ENCODE results near the gene GPX4. TPM values are rescaled to one million over a fixed set of nuclear protein-coding genes. Genes with fewer than 3 reads are reported as not detected.

GPX4 gene
- total and polyA plus RNA-seq, 2 donors (not counting 3 experiments of a cell fraction or from before 2014, with no cell fraction given): 469 to 1,136 TPM

GRCh38 chr19:1115646-1116420 is 12.0 kb downstream of the GPX4 start:
- POLR2A ChIA-PET: no interaction called here
- Histone ChIP-seq H4K20me1 (replicated peaks; ENCODE audit: control insufficient read depth, extremely low read depth, insufficient read depth, low read length) (no peaks in the 10 kb centered on the region), H3K4me3 (replicated peaks in 1 of 3; ENCODE audit: insufficient read depth in 1 of 3, low read depth in 1 of 3, low read length in 3 of 3) (no peak overlapping the region), H3K4me1 (ENCODE audit: control insufficient read depth, extremely low read depth, insufficient read depth, low read length) (peaks cover 5% of the 10 kb centered on the region), H3K36me3 (ENCODE audit: control insufficient read depth in 2 of 2, extremely low read depth in 1 of 2, insufficient read depth in 2 of 2, low read length in 2 of 2) (peaks cover 12 to 49% of the 10 kb centered on the region in 2 experiments), H3K27ac (ENCODE audit: insufficient read depth, low read depth, low read length) (no peak overlapping the region), H3K79me2 (ENCODE audit: control insufficient read depth, insufficient read depth, low read length) (no peaks in the 10 kb centered on the region), H3K4me2 (ENCODE audit: insufficient read depth, low read length) (no peak overlapping the region), H3K9ac (replicated peaks; ENCODE audit: extremely low read depth, insufficient read depth, low read length) (no peak overlapping the region), H3K27me3 (ENCODE audit: control insufficient read depth in 2 of 2, insufficient read depth in 2 of 2, low read length in 2 of 2) (no peaks in the 10 kb centered on the region), H3K9me1 (replicated peaks; ENCODE audit: control insufficient read depth, extremely low read depth, insufficient read depth, low read length) (no peaks in the 10 kb centered on the region), H3K9me3 (replicated peaks; ENCODE audit: control insufficient read depth, insufficient read depth, low read length) (no peaks in the 10 kb centered on the region), H2AFZ (ENCODE audit: low read depth, low read length) (no peak overlapping the region)
- no peak for FAIRE-seq
- no peak for TF ChIP-seq MYC (IDR thresholded peaks at IDR 0.05; ENCODE audit: low read depth, low read length)
- CTCF ChIA-PET: no interaction called here
- DNase-seq (ENCODE audit: low read depth, low spot score): no peak
- intact Hi-C loops (cut with micrococcal nuclease) (no loop called here), dilution Hi-C loops (cut with MboI; ENCODE audit: extremely low pct_ligation_motif_present, low sequenced_read_pairs) (no loop called here)
- BruUV-seq (replicated peaks): no TSS peak

DNA sequence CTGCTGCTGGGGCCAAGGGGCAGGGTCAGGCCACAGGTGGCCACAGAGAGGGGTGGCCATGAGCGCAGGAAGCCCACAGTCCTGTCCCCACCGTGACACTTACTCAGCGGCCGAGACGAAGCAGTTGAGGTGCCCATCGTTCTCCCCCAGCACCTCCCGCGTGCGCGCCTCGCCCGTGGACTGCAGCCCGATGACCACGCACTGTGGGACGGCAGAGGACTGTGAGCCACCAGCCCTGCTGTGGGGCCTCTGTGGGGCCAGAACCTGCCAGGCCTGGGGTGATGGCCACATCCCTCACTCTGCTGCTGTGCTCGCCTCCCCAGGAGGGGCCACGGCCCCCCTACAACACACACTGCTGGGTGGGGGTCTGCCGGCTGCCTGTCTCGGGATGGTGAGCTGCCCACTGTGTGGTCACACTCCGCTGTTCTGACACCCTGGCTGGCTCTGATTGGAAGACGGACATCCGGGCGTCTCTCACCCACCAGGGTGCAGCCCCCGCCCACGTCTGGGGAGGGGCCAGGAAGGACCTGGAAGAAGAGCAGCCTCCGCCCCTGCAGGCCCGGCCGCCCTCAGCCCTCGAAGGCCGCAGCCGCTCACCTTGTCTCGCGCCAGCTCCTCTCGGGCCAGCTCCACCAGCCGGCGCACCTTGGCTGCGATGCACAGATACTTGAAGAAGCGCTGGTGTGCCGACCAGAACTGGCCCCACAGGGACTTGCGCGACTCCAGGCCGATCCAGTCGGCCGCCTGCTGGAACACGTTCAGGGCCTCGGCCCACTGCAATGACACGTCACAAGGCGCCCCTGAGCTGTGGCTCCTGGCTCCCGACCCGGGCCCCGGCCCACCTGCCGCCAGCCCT is 13.2 kb downstream of the GPX4 start:
- H3K4me3 ChIP-seq (replicated peaks in 1 of 3; ENCODE audit: insufficient read depth in 1 of 3, low read depth in 1 of 3, low read length in 3 of 3): no peak overlapping the region
- no peaks in the 10 kb centered on the region for H3K9me3 ChIP-seq (replicated peaks; ENCODE audit: control insufficient read depth, insufficient read depth, low read length)
- no peaks in the 10 kb centered on the region for H3K9me1 ChIP-seq (replicated peaks; ENCODE audit: control insufficient read depth, extremely low read depth, insufficient read depth, low read length)
- no peak overlapping the region for H3K27ac ChIP-seq (ENCODE audit: insufficient read depth, low read depth, low read length)
- H3K9ac ChIP-seq (replicated peaks; ENCODE audit: extremely low read depth, insufficient read depth, low read length): no peak overlapping the region
- H3K4me1 ChIP-seq (ENCODE audit: control insufficient read depth, extremely low read depth, insufficient read depth, low read length): peaks cover 5% of the 10 kb centered on the region
- no peak for TF ChIP-seq EZH2 (IDR thresholded peaks at IDR 0.05; ENCODE audit: borderline replicate concordance, low read depth, low read length, severe bottlenecking)
- TF ChIP-seq POLR2AphosphoS5 (IDR thresholded peaks at IDR 0.05; ENCODE audit: insufficient read depth, low read depth, low read length): no peak
- dilution Hi-C loops (cut with MboI; ENCODE audit: extremely low pct_ligation_motif_present, low sequenced_read_pairs) (no loop called here), intact Hi-C loops (cut with micrococcal nuclease) (no loop called here)
- H4K20me1 ChIP-seq (replicated peaks; ENCODE audit: control insufficient read depth, extremely low read depth, insufficient read depth, low read length): no peaks in the 10 kb centered on the region
- H3K27me3 ChIP-seq (ENCODE audit: control insufficient read depth in 2 of 2, insufficient read depth in 2 of 2, low read length in 2 of 2): no peaks in the 10 kb centered on the region
- BruUV-seq (replicated peaks): no TSS peak
- ChIA-PET CTCF (no interaction called here), POLR2A (no interaction called here)
- H3K79me2 ChIP-seq (ENCODE audit: control insufficient read depth, insufficient read depth, low read length): no peaks in the 10 kb centered on the region
- H2AFZ ChIP-seq (ENCODE audit: low read depth, low read length): no peak overlapping the region
- DNase-seq (ENCODE audit: low read depth, low spot score): no peak
- FAIRE-seq: no peak
- H3K36me3 ChIP-seq (ENCODE audit: control insufficient read depth in 2 of 2, extremely low read depth in 1 of 2, insufficient read depth in 2 of 2, low read length in 2 of 2): peaks cover 14 to 58% of the 10 kb centered on the region in 2 experiments
- no peak overlapping the region for H3K4me2 ChIP-seq (ENCODE audit: insufficient read depth, low read length)

Data from endothelial cell of umbilical vein (primary cell).